HG02870 (cell line): ENCODE results near the gene TMEM184C.

Source experiments
- ATAC-seq: cut with Tn5 transposase; IDR thresholded peaks from one replicate; pipeline ENCODE4 v1.9.1; 2021; ENCODE audit warnings: mild to moderate bottlenecking, moderate library complexity; ENCODE audit not compliant: unreplicated experiment

The TMEM184C gene

DNA sequence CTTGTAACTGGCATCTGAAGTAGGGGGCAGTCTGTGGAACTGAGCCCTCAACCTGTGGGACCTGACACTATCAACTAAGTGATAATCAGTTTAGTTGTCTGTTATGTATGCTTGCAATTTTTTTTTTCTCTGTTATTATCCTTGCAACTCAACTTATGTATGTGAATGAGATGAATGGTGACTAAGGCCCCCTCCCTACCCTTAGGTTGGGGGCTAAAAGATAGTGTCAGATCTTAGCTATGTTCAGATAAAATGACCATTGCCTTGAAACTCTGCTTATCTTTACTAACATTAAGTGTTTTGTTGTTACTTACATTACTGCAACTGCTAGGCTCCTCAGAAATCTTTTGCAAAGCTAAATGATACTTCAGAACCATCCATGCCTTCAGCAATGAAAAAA is 31.5 kb downstream of the TMEM184C start:
- no peak for ATAC-seq

DNA sequence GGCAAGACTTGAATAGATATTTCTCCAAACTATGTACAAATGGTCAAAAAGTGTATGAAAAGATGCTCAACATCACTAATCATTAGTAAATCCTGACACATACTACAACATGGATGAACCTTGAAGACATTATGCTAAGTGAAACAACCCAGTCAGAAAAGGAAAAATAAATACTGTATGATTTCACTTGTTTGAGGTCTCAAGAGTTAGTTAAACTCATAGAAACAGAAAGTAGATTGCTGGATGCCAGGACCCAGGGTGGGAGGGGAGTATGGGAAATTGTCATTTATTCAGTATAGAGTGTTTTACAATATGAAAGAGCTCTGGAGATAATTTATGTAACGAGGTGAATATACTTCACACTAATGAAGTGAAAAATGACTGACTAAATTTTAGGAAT is 34.4 kb downstream of the TMEM184C start:
- ATAC-seq: peak; percentile 47

DNA sequence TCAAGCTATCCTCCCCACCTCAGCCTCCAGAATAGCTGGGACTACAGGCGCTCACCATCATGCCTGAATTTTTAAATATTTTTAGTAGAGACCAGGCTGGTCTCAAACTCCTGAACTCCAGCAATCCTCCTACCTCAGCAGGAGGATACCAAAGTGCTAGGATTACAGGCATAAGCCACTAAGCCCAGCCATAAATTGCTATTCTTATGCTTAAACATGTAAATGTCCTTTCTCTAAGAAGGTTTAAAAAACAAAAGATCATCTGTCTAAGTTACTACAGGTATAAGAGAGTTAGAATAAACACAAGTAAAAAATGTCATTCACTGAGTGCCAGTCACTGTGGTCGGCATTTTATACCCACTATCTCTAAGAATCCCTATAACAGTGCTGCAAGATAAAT is 38.4 kb downstream of the TMEM184C start:
- ATAC-seq: no peak

DNA sequence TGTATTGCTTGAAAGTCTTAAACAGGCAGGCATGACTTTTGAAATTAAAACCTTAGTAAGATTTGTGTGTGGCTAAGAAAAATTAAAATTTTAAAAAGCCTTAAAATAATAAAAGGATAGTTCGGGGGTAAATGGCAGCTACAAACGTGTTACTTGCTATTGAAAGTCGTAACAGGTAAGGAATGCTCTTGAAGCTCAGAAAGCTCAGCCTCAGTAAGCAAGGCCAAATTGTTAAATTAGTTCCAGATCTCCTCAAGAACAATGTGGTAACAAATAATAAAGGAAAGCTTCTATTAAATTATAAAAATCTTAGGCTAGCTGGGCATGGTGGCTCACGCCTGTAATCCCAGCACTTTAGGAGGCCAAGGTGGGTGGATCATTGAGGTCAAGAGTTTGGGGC is 41.3 kb downstream of the TMEM184C start:
- no peak for ATAC-seq

DNA sequence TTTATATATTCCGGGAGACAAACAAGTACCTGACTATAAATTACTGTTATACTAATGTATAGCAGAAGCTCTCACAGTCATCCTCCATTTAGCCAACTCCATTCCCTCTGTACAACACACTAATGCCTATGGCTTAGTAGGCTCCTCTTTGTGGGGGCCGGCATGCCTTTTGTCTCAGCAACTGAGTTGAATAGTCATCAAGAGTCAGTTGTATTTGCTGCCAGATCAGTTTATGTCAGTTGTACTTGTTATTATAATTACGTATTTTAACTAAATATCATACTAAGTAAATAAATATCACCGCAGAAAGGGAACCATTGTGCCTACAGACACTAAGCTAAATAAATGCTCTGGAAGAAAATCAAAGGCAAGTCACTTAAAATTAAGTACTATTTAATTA is 56.9 kb downstream of the TMEM184C start:
- ATAC-seq: no peak

DNA sequence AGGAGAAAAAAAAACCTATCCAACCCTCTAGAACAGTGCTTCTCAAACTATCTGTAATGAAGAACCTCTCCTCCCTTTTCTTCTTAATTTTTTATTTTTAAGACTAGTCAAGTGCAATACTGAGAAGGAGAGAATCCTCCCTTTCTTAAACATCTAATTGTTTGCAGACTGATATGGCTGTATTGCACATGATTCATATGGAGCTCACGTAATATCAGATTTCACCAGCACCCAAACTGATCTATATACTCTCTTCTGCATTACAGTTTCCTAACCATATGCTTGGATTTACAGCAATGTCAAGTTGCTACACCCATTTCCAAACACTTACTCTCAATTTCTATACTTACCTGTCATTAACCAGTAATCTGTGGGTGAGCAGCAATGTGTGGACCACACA is 57.3 kb downstream of the TMEM184C start:
- ATAC-seq: no peak

DNA sequence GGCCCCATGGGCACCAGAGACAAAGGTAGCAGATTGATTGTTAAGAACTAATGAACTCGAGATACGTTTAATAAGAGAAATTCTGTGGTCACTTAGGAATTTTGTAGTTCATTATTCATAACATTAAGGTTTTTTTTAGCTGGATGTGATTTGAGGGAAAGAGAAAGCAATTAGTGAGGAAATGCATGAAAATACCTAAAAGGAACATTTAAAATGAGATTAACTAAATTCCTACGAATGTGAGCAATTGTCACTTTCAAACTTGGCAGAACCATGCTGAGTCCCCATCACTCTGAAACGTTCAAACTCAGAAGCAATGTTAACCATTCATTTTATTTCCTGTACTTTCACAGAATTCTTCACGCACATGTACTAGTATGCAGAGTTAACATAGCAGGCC is 60.9 kb downstream of the TMEM184C start:
- no peak for ATAC-seq

DNA sequence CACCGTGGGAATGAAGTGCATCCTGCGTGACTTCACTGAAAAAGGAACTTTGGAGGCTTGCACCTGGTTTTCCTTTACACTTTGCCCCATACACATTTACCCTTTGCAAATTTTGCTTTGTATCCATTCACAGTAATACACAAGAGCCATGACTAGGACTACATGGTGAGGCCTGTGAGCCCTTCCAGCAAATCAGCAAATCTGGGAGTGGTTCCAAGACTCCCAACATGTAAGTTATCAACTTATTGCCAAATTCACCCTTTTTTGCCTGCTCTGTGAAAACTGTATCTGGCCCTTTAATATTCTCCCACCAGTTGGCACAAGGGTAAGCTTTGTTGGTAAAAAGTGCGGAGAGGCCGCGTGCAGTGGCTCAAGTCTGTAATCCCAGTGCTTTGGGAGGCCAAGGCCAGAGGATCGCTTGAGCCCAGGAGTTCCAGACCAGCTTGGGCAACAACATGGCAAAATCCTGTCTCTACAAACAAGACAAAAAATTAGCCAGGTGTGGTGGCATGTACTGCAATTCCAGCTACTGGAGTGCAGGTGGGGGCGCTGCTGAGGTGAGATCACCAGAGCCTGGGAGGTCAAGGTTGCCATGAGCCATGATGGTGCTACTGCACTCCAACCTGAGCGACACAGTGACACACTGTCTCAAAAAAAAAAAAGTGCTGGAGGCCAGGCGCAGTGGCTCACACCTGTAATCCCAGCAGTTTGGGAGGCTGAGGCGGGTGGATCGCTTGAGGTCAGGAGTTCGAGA is 61.8 kb downstream of the TMEM184C start:
- no peak for ATAC-seq

DNA sequence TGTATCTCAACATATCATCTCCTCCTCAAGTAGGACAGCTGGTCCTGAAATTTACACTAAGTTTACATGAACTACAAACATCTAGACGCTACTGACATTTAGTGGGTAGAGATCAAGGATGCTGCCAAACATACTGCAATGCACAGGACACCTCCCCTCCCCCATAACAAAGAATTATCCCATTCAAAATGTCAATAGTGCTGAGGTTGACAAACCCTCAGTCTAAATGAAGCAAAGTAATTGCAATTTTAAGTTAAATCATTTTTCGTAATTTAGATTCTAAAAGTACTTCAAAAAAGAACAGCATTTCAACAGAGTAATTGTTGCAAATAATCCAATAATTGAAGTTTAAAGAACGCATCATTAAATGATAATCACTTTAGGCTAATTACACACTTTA is 65.6 kb downstream of the TMEM184C start:
- ATAC-seq: no peak

DNA sequence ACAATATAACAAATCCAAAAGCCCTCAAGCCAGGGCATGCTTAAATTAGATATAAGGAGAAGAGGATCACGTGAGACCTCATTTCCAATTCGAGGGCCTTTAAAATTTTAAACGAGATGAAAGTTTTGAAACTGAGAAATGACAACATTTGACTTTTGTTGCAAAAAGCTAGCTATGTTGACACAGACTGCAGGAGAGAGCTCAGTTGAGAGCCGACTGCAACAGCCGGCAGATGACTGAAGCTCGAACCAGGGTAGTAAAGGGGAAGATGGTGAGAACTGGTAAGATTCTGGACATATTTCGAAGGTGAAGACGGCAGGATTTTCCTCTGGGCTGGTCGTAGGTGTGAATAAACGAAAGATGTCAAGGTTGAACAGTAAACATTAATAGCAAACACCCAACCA is 66.0 kb downstream of the TMEM184C start:
- ATAC-seq: no peak

DNA sequence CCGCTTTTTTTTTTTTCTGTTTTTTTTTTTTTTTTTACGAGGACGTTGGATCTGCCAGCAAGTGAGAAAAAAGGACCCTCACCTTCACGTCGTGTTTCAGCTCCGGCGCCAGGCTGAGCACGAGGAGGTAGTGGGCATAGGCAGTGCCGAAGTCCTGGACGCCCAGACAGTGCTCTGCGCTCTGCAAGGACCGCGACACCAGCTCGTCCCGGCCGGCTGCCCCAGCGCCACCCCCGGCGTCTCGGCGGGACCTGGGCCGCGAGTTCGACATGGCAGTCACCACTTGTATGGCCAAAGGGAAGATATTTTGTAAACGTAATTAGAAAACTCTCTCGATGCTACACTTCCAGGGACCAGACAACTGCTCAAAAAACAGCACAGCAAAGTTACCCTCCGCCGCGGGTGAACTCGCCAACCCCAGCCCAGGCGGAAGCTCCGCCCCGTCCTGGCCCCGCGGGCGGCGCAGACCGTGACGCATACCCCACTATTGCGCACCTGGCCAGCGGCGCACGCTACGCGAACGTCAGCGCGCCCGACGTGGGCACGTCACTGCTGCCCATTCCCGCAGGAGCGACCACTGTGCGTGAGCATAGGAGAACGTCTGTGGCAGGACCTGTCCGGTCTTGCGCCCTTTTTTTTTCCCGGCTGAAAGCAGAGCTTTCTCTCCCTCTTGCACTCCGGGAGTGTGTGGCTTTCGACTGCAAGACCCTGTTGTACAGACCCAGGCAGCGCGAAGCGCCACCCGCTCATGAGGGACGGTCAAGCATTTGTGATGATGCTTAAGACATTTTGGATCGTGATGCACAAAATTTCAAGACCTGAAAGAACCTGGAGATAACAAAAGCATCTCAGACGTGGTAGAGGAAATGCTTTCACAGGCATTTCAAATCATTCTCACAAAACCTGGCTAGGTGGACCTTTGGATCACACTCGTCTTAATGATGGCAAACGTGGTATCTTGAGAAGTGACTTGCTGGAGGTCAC is 66.8 kb downstream of the TMEM184C start, which contains the start of gene PRMT9:
TSS of gene PRMT9 (minus strand) at position 447 of the 984 bp plus-strand sequence. CDS start at position 271, 176 bp downstream.
- peak; percentile 99 for ATAC-seq

DNA sequence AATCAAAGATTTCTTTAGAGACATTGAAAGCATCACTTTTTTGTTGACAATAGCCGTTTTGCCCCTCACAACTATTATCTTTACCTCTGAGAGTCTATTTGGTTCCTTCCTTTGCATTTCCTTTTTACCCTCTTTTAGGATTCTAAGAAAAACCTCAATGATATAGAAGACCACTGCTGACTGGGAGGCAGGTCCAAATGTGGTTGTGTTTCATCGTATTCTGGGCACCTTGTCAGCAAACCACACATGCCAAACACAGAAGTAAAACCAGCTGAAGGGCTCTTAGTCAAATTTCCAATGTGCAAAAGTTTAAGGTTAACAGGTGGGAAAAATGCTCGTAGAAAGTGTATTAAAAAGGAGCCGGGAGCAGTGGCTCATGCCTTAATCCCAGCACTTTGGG is 71.9 kb downstream of the TMEM184C start:
- no peak for ATAC-seq

DNA sequence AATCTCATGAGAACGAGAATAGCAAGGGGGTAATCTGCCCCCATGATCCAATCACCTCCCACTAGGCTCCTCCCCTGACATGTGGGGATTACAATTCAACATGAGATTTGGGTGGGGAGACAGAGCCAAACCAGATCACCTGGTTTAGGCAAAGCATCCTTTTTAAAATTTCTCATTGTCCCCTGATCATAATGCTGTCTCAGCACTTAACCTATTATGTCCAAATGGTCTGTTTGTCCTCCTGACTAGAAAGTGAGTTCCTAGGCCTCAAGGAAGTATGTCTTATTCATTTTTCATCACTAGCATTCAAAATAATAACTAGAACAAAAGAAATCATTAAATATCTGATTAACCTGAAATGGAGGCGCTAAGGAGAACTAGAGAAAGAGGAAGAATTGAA is 74.6 kb downstream of the TMEM184C start:
- ATAC-seq: no peak

DNA sequence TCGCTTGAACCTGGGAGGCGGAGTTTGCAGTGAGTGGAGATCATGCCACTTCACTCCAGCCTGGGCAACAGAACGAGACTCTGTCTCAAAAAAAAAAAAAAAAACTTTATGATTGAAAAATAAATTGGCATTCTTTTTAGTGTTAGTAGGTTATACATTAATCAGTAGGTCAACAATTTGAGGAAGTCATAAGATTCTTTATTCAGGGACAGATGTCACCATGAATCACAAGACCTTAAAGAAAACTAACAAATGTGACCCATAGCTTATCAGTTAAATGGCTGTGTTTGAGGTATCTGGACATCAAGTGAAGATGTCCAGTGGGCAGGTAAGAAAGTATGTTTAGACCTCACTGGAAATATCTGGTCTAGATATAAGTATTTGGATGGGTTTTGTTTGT is 76.0 kb downstream of the TMEM184C start:
- no peak for ATAC-seq

DNA sequence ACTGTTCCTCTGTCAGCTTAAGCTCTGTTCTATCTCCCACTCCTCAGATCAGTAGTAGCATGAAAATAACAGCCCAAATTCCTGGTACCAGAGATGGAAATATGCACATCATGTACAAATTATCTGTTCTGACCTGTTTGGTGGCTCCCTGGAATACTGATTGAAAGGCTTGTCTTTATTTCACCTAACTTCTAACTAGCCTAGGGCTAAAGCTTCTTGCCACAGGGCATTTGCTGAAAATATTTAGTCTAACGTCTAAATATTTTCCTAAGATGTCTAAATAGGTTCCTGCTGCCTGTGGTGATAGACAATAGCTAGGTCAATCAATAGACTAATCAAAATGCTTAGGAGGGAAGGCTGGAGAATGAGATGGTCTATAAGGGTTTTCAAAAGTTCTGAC is 79.7 kb downstream of the TMEM184C start:
- ATAC-seq: no peak

DNA sequence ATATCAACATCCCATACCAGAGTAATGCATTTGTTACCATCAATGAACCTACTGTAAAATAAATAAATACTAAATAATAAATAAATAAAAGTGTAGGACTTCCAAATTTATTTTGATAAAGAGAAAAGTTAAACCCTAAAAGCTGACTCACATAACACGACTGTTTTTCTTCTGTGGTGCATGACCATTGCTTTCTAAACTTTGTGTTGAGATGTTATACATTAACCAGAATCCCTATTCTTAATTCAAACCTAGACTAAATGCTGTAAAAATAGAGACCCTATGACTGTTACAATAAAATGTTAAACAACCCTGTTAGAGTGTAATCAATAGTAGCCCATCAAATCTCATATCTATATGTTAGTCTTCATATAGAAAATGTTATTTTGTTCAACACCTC is 87.6 kb downstream of the TMEM184C start:
- ATAC-seq: no peak

DNA sequence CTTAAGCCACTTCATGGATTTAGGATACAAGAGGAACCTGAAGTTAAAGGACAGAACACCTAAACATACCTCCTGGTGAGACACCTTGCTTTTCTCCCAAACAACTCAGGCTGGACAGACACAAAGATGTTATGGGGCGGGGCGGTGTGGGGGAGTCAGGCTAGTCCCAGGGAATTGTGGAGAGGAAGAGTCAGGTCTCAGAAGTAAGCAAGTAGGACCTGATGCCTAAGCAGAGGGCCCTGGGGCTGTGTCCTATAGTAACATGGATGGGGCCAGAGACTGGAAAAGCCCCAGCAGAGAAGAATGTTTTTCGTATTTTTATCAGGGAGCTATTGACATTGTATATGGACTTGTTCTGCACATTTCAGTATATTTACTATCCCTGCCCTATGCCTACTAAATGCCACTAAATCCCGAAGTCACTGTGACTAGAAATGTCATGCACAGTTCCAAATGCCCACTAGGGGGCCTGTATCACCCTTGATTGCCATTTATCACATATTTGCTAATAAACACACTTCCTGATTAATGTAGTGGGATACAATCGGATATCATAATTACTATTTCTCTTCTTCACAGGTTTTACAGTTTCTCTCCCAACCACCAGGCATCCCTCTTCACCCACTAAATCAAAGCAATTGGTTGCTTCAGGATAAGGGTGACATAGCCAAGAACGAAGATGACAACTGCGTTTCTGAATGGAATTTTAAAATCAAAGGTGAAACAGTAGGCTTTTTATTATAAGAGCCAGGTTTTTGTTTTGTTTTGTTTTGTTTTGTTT is 90.9 kb downstream of the TMEM184C start:
- peak; percentile 51 for ATAC-seq

DNA sequence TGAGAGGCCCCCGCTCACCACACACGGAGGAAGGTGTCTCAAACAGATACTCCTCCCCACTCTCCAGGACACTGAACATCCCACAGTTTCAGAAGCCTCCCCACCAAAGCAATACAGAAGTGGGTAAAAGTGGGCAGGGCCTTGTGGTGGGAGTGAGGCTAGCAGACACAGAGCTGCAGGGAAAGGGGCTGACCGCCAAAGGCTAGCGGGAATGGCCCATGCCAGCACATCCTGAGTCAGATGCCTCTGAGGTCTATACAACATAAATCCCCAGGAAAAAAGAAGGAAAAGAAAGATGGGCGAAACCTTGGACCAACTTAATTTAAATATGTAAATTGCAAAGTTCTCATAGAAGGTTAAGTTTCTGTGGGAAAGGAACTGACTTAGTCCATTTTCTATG is 92.8 kb downstream of the TMEM184C start:
- no peak for ATAC-seq

DNA sequence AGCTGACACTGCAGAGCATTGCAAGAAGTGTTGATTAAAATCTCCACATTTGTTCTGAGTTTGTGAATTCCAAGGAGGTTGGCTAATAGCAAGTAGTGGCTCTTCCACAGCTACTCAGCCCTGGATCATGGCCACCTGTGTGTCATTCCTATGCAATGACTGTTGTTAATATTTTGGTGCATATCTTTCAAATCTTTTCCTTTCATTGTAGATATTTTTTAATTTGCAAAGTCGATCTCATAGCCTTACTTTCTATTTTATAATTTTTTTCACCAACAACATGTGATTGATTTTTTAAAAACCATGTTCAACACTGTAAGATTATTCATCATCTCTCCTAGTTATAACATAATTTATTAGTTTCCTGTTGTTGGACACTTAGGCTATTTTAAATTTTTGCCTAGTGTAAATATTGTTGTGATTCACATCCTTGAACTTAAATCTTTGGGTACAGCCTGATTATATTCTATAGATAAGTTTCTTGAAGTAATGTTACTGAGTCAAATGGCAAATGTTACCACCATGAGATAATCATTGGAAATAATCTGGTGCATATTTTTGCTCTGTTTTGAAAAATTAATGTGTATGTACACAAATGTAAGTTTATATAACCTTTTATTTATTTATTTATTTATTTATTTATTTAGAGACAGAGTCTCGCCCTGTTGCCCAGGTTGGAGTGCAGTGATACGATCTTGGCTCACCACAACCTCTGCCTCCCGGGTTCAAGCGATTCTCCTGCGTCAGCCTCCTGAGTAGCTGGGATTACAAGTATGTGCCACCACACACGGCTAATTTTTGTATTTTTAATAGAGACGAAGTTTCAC is 97.6 kb downstream of the TMEM184C start:
- no peak for ATAC-seq

DNA sequence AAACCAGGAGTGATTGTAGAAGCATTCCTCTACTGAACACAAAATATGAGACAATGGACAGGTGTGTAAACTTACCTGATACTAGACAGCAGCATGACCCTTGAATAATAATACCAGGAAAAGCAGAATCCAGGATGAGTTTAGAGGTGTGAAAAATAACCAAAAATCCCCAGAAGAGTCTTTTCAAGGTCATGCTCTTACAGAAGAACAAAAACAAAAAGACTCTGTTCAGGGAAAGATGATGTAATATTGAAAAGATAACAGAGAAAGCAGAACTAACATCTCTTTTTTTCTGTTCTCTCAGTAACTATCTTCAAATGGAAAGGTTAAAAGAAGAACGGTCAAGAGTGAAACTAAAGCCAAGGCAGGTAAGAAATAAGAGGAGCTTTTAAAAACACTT is 100.7 kb downstream of the TMEM184C start:
- peak; percentile 87 for ATAC-seq
